NCI-H69 (cell line): Measurements from ENCODE around the gene DYNLT2.
"Not testable (repeated sequence)": the region's sequence is repeated elsewhere in the genome, so short reads cannot be mapped to it uniquely, and the experiment has no call there.

ENCODE experiments used
- DNase-seq: peaks from one replicate; lab custom pipeline; 2025; lab: John Stamatoyannopoulos, UW

The DYNLT2 gene

GRCh38 chr6:169783971-169784820, 32.8 kb upstream of the DYNLT2 start:
- no peak for DNase-seq

- DNase-seq = no peak
Observed at GRCh38 chr6:169783401-169783800, 32.0 kb upstream of the DYNLT2 start.

- no peak for DNase-seq
Observed at GRCh38 chr6:169782966-169783365, 31.6 kb upstream of the DYNLT2 start.

- DNase-seq = no peak
Observed at GRCh38 chr6:169780571-169781091, 29.3 kb upstream of the DYNLT2 start.

GRCh38 chr6:169779896-169780295, 28.5 kb upstream of the DYNLT2 start:
- DNase-seq = no peak

GRCh38 chr6:169779092-169779815, 27.9 kb upstream of the DYNLT2 start:
- no peak for DNase-seq

- no peak for DNase-seq
Observed at GRCh38 chr6:169778646-169779045, 27.3 kb upstream of the DYNLT2 start.

- no peak for DNase-seq
Observed at GRCh38 chr6:169777896-169778295, 26.5 kb upstream of the DYNLT2 start.

GRCh38 chr6:169776379-169776778, 25.0 kb upstream of the DYNLT2 start:
- DNase-seq = no peak

GRCh38 chr6:169775321-169775720, 23.9 kb upstream of the DYNLT2 start:
- DNase-seq = no peak

GRCh38 chr6:169774347-169774746, 23.0 kb upstream of the DYNLT2 start:
- peak; percentile 14 for DNase-seq

GRCh38 chr6:169766921-169767736, 15.8 kb upstream of the DYNLT2 start:
- no peak for DNase-seq

- DNase-seq = no peak
Observed at GRCh38 chr6:169766232-169766631, 14.9 kb upstream of the DYNLT2 start.

GRCh38 chr6:169765789-169766188, 14.4 kb upstream of the DYNLT2 start:
- not testable (repeated sequence) for DNase-seq

GRCh38 chr6:169763881-169764280, 12.5 kb upstream of the DYNLT2 start:
- DNase-seq = no peak

GRCh38 chr6:169763308-169763707, 11.9 kb upstream of the DYNLT2 start:
- DNase-seq = no peak

GRCh38 chr6:169755162-169755561, 3.8 kb upstream of the DYNLT2 start:
- no peak for DNase-seq

- peak; percentile 37 for DNase-seq
Observed at GRCh38 chr6:169752074-169752623, 777 bp upstream of the DYNLT2 start.

- DNase-seq = no peak
Observed at GRCh38 chr6:169746556-169746955, 4.8 kb downstream of the DYNLT2 start.

GRCh38 chr6:169745405-169745804, 6.0 kb downstream of the DYNLT2 start:
- DNase-seq = no peak

GRCh38 chr6:169741344-169741743, 10.0 kb downstream of the DYNLT2 start:
- no peak for DNase-seq

- DNase-seq = peak; percentile 71
Observed at GRCh38 chr6:169738976-169739529, 12.3 kb downstream of the DYNLT2 start.
